ENCODE data around the gene AFP.

Gene AFP

GRCh38 chr4:73438582-73439215, 2.7 kb downstream of the AFP start:
- Histone ChIP-seq H3K4ac (ENCODE audit: low read depth, low read length) (no peak overlapping the region), H2BK5ac (ENCODE audit: low read depth, low read length, poor library complexity) (no peak overlapping the region), H3K36me3 (ENCODE audit: control insufficient read depth in 1 of 2, insufficient read depth in 2 of 2, low read length in 2 of 2) (no peaks in the 10 kb centered on the region), H2AFZ (ENCODE audit: insufficient read depth, low read length, poor library complexity) (no peak overlapping the region), H3K79me2 (ENCODE audit: control insufficient read depth, insufficient read depth, low read length, poor library complexity) (no peaks in the 10 kb centered on the region), H3K27me3 (ENCODE audit: insufficient read depth, low read length) (no peaks in the 10 kb centered on the region), H3K23ac (ENCODE audit: low read length) (no peak overlapping the region), H4K12ac (ENCODE audit: low read depth, low read length) (no peak overlapping the region), H3K27ac (ENCODE audit: low read depth, low read length) (no peak overlapping the region), H3K9me3 (ENCODE audit: insufficient read depth, low read depth, low read length) (no peaks in the 10 kb centered on the region), H3K9ac (ENCODE audit: low read length) (no peak overlapping the region), H3K4me2 (ENCODE audit: low read length) (no peak overlapping the region), H3K14ac (ENCODE audit: low read length) (no peak overlapping the region), H3K4me3 (ENCODE audit: low read depth, low read length) (no peak overlapping the region), H3K79me1 (ENCODE audit: low read length) (no peaks in the 10 kb centered on the region), H2AK5ac (ENCODE audit: low read length) (no peak overlapping the region), H3K18ac (ENCODE audit: low read length) (no peak overlapping the region), H2BK120ac (ENCODE audit: insufficient read depth, low read length, poor library complexity) (no peak overlapping the region), H4K8ac (ENCODE audit: low read depth, low read length) (no peak overlapping the region), H4K91ac (ENCODE audit: low read depth, low read length) (no peak overlapping the region), H2BK12ac (ENCODE audit: low read length) (no peak overlapping the region), H3K4me1 (ENCODE audit: control insufficient read depth in 1 of 2, insufficient read depth in 2 of 2, low read length in 2 of 2) (no peaks in the 10 kb centered on the region)
- DNase-seq, result no peak
- WGBS (ENCODE audit: extremely low coverage, insufficient coverage, insufficient read length), result no CpG with 5 or more reads among the region's 2 CpGs

- WGBS (ENCODE audit: extremely low coverage, insufficient coverage, insufficient read length), result no CpG with 5 or more reads among the region's 2 CpGs
- Histone ChIP-seq H3K4me1 (ENCODE audit: control insufficient read depth in 1 of 2, insufficient read depth in 2 of 2, low read length in 2 of 2) (no peaks in the 10 kb centered on the region), H3K79me2 (ENCODE audit: control insufficient read depth, insufficient read depth, low read length, poor library complexity) (no peaks in the 10 kb centered on the region), H3K9ac (ENCODE audit: low read length) (no peak overlapping the region), H2BK120ac (ENCODE audit: insufficient read depth, low read length, poor library complexity) (no peak overlapping the region), H3K27ac (ENCODE audit: low read depth, low read length) (no peak overlapping the region), H3K18ac (ENCODE audit: low read length) (no peak overlapping the region), H2BK5ac (ENCODE audit: low read depth, low read length, poor library complexity) (no peak overlapping the region), H3K36me3 (ENCODE audit: control insufficient read depth in 1 of 2, insufficient read depth in 2 of 2, low read length in 2 of 2) (no peaks in the 10 kb centered on the region), H3K14ac (ENCODE audit: low read length) (no peak overlapping the region), H3K9me3 (ENCODE audit: insufficient read depth, low read depth, low read length) (no peaks in the 10 kb centered on the region), H3K4me3 (ENCODE audit: low read depth, low read length) (no peak overlapping the region), H4K12ac (ENCODE audit: low read depth, low read length) (no peak overlapping the region), H4K91ac (ENCODE audit: low read depth, low read length) (no peak overlapping the region), H3K79me1 (ENCODE audit: low read length) (no peaks in the 10 kb centered on the region), H2AK5ac (ENCODE audit: low read length) (no peak overlapping the region), H3K23ac (ENCODE audit: low read length) (no peak overlapping the region), H2BK12ac (ENCODE audit: low read length) (no peak overlapping the region), H3K27me3 (ENCODE audit: insufficient read depth, low read length) (no peaks in the 10 kb centered on the region), H4K8ac (ENCODE audit: low read depth, low read length) (no peak overlapping the region), H3K4me2 (ENCODE audit: low read length) (no peak overlapping the region), H2AFZ (ENCODE audit: insufficient read depth, low read length, poor library complexity) (no peak overlapping the region), H3K4ac (ENCODE audit: low read depth, low read length) (no peak overlapping the region)
- DNase-seq, result no peak
Measured at GRCh38 chr4:73439445-73439844, 3.4 kb downstream of the AFP start.

DNA sequence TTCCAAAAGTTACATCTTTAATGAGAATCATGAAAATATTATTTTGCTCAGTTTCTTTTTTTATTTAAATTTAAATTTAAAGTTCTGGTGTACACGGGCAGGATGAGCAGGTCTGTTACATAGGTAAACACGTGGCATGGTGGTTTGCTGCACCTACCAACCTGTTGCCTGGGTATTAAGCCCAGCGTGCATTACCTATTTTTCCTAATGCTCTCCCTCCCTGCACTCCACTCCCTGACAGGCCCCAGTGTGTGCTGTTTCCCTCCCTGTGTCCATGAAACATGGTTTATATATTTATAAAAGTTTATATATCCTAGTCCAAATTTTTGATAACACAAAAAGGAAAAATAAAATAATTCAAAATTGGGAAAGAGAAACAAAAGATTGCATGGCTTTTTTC, 4.0 kb downstream of the AFP start:
- no peak overlapping the region for H3K27ac ChIP-seq (ENCODE audit: low read depth, low read length)
- no peak overlapping the region for H2BK5ac ChIP-seq (ENCODE audit: low read depth, low read length, poor library complexity)
- H3K79me2 ChIP-seq (ENCODE audit: control insufficient read depth, insufficient read depth, low read length, poor library complexity), result no peaks in the 10 kb centered on the region
- H4K12ac ChIP-seq (ENCODE audit: low read depth, low read length), result no peak overlapping the region
- no CpG with 5 or more reads among the region's 3 CpGs for WGBS (ENCODE audit: extremely low coverage, insufficient coverage, insufficient read length)
- no peak overlapping the region for H2BK12ac ChIP-seq (ENCODE audit: low read length)
- H3K14ac ChIP-seq (ENCODE audit: low read length), result no peak overlapping the region
- H3K23ac ChIP-seq (ENCODE audit: low read length), result no peak overlapping the region
- no peaks in the 10 kb centered on the region for H3K9me3 ChIP-seq (ENCODE audit: insufficient read depth, low read depth, low read length)
- no peaks in the 10 kb centered on the region for H3K4me1 ChIP-seq (ENCODE audit: control insufficient read depth in 1 of 2, insufficient read depth in 2 of 2, low read length in 2 of 2)
- no peak overlapping the region for H3K4ac ChIP-seq (ENCODE audit: low read depth, low read length)
- H3K27me3 ChIP-seq (ENCODE audit: insufficient read depth, low read length), result no peaks in the 10 kb centered on the region
- no peak overlapping the region for H2BK120ac ChIP-seq (ENCODE audit: insufficient read depth, low read length, poor library complexity)
- no peak overlapping the region for H4K8ac ChIP-seq (ENCODE audit: low read depth, low read length)
- no peak overlapping the region for H2AFZ ChIP-seq (ENCODE audit: insufficient read depth, low read length, poor library complexity)
- H4K91ac ChIP-seq (ENCODE audit: low read depth, low read length), result no peak overlapping the region
- no peak overlapping the region for H3K4me2 ChIP-seq (ENCODE audit: low read length)
- no peak overlapping the region for H3K4me3 ChIP-seq (ENCODE audit: low read depth, low read length)
- H3K9ac ChIP-seq (ENCODE audit: low read length), result no peak overlapping the region
- DNase-seq, result no peak
- no peaks in the 10 kb centered on the region for H3K36me3 ChIP-seq (ENCODE audit: control insufficient read depth in 1 of 2, insufficient read depth in 2 of 2, low read length in 2 of 2)
- H2AK5ac ChIP-seq (ENCODE audit: low read length), result no peak overlapping the region
- H3K18ac ChIP-seq (ENCODE audit: low read length), result no peak overlapping the region
- H3K79me1 ChIP-seq (ENCODE audit: low read length), result no peaks in the 10 kb centered on the region

GRCh38 chr4:73440653-73441052, 4.6 kb downstream of the AFP start:
- Histone ChIP-seq H3K4me2 (ENCODE audit: low read length) (no peak overlapping the region), H3K18ac (ENCODE audit: low read length) (no peak overlapping the region), H3K36me3 (ENCODE audit: control insufficient read depth in 1 of 2, insufficient read depth in 2 of 2, low read length in 2 of 2) (no peaks in the 10 kb centered on the region), H2AFZ (ENCODE audit: insufficient read depth, low read length, poor library complexity) (no peak overlapping the region), H3K4ac (ENCODE audit: low read depth, low read length) (no peak overlapping the region), H2BK120ac (ENCODE audit: insufficient read depth, low read length, poor library complexity) (no peak overlapping the region), H3K4me3 (ENCODE audit: low read depth, low read length) (no peak overlapping the region), H4K91ac (ENCODE audit: low read depth, low read length) (no peak overlapping the region), H3K79me2 (ENCODE audit: control insufficient read depth, insufficient read depth, low read length, poor library complexity) (no peaks in the 10 kb centered on the region), H3K14ac (ENCODE audit: low read length) (no peak overlapping the region), H3K9ac (ENCODE audit: low read length) (no peak overlapping the region), H2AK5ac (ENCODE audit: low read length) (no peak overlapping the region), H3K4me1 (ENCODE audit: control insufficient read depth in 1 of 2, insufficient read depth in 2 of 2, low read length in 2 of 2) (no peaks in the 10 kb centered on the region), H3K27ac (ENCODE audit: low read depth, low read length) (no peak overlapping the region), H4K12ac (ENCODE audit: low read depth, low read length) (no peak overlapping the region), H3K79me1 (ENCODE audit: low read length) (no peaks in the 10 kb centered on the region), H2BK12ac (ENCODE audit: low read length) (no peak overlapping the region), H3K23ac (ENCODE audit: low read length) (no peak overlapping the region), H3K27me3 (ENCODE audit: insufficient read depth, low read length) (no peaks in the 10 kb centered on the region), H3K9me3 (ENCODE audit: insufficient read depth, low read depth, low read length) (no peaks in the 10 kb centered on the region), H2BK5ac (ENCODE audit: low read depth, low read length, poor library complexity) (no peak overlapping the region), H4K8ac (ENCODE audit: low read depth, low read length) (no peak overlapping the region)
- WGBS (ENCODE audit: extremely low coverage, insufficient coverage, insufficient read length), result no CpG with 5 or more reads among the region's 3 CpGs
- DNase-seq, result no peak

Measured in trophoblast cell (in vitro differentiated cells and primary cell).